IMR-90 (cell line): ENCODE data around the gene SLITRK1.

Experiments used
- BHLHE40 ChIP-seq: fragments of 150-350 bp; IDR thresholded peaks from 2 replicates; pipeline ENCODE4 v1.6.1; 2016; ENCODE audit warnings: mild to moderate bottlenecking, low read depth, low read length
- CEBPB ChIP-seq: IDR thresholded peaks from 2 replicates; pipeline ENCODE4 v1.6.1; 2012; ENCODE audit warnings: low read depth, low read length, improper control_type of control experiment
- CHD1 ChIP-seq: IDR thresholded peaks from 2 replicates; pipeline ENCODE4 v1.6.1; 2012; ENCODE audit warnings: low read depth, low read length, improper control_type of control experiment
- CTCF ChIP-seq: conservative IDR thresholded peaks from 2 replicates; pipeline ENCODE4 v1.5.1; 2012; ENCODE audit warnings: mild to moderate bottlenecking, low read depth, low read length, improper control_type of control experiment
- MAFK ChIP-seq: IDR thresholded peaks from 2 replicates; pipeline ENCODE4 v1.6.1; 2012; ENCODE audit warnings: low read depth, low read length, improper control_type of control experiment
- MAZ ChIP-seq: IDR thresholded peaks from 2 replicates; pipeline ENCODE4 v1.6.1; 2012; ENCODE audit warnings: low read depth, mild to moderate bottlenecking, low read length, improper control_type of control experiment, moderate library complexity, borderline replicate concordance
- MXI1 ChIP-seq: IDR thresholded peaks from 2 replicates; pipeline ENCODE4 v1.6.1; 2012; ENCODE audit warnings: low read depth, mild to moderate bottlenecking, low read length, moderate library complexity, borderline replicate concordance
- POLR2A ChIP-seq: IDR thresholded peaks from 2 replicates; pipeline ENCODE4 v1.6.1; 2012; ENCODE audit warnings: mild to moderate bottlenecking, low read depth, low read length
- RAD21 ChIP-seq: IDR thresholded peaks from 2 replicates; pipeline ENCODE4 v1.6.1; 2012; ENCODE audit warnings: low read length, improper control_type of control experiment
- RCOR1 ChIP-seq: IDR thresholded peaks from 2 replicates; pipeline ENCODE4 v1.6.1; 2012; ENCODE audit warnings: mild to moderate bottlenecking, low read length, improper control_type of control experiment; ENCODE audit not compliant: insufficient replicate concordance
- SMC3 ChIP-seq: fragments of 150-350 bp; IDR thresholded peaks from 2 replicates; pipeline ENCODE4 v1.6.1; 2016; ENCODE audit warnings: low read depth, mild to moderate bottlenecking, antibody characterized with exemption, low read length, moderate library complexity
- TF ChIP-seq, protein P1 (sequence below): fragments of 150-350 bp; IDR thresholded peaks from 2 replicates; pipeline ENCODE4 v1.6.1; 2017; ENCODE audit warnings: mild to moderate bottlenecking, antibody characterized with exemption, low read length, low read depth

GRCh38 chr13:83882606-83882959, 309 bp upstream of the SLITRK1 start:
- no peak for TF ChIP-seq POLR2A
- TF ChIP-seq SMC3: no peak
- TF ChIP-seq MAZ: no peak
- no peak for TF ChIP-seq CTCF
- no peak for TF ChIP-seq RAD21
- no peak for TF ChIP-seq CEBPB
- no peak for TF ChIP-seq MXI1
- no peak for TF ChIP-seq MAFK
- TF ChIP-seq, protein P1, sequence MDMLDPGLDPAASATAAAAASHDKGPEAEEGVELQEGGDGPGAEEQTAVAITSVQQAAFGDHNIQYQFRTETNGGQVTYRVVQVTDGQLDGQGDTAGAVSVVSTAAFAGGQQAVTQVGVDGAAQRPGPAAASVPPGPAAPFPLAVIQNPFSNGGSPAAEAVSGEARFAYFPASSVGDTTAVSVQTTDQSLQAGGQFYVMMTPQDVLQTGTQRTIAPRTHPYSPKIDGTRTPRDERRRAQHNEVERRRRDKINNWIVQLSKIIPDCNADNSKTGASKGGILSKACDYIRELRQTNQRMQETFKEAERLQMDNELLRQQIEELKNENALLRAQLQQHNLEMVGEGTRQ: no peak
- no peak for TF ChIP-seq CHD1
- TF ChIP-seq RCOR1: no peak
- TF ChIP-seq BHLHE40: no peak
